Brain microvascular endothelial cell (primary cell): Measurements from ENCODE around the gene CRY2.
"Not testable (repeated sequence)": the region's sequence is repeated elsewhere in the genome, so short reads cannot be mapped to it uniquely, and the experiment has no call there.

Source experiments
- DNase-seq: peaks from one replicate; pipeline ENCODE4 v3.0.0-alpha.2; 2020
- H3K27ac ChIP-seq: fragments of 250-450 bp; sonication (Bioruptor Pico); 2 replicates; pipeline ENCODE4 v1.5.1; 2020; ENCODE audit warnings: mild to moderate bottlenecking, moderate library complexity
- H3K27me3 ChIP-seq: fragments of 250-450 bp; sonication (Bioruptor Pico); replicated peaks from 2 replicates; pipeline ENCODE4 v1.5.1; 2020; ENCODE audit warnings: mild to moderate bottlenecking
- H3K36me3 ChIP-seq: fragments of 250-450 bp; sonication (Bioruptor Pico); replicated peaks from 2 replicates; pipeline ENCODE4 v1.5.1; 2020; ENCODE audit warnings: mild to moderate bottlenecking
- H3K4me3 ChIP-seq: 2 replicates; pipeline ENCODE4 v1.5.1; 2011; ENCODE audit warnings: low read depth, mild to moderate bottlenecking, control low read depth, low read length, moderate library complexity
- in situ Hi-C: cut with HindIII; loops from 2 replicates; pipeline ENCODE4 v1.10.0; 2017; ENCODE audit warnings: low sequenced_read_pairs, low pct_ligation_motif_present
- TF ChIP-seq, protein P1 (sequence below): IDR thresholded peaks from 2 replicates; pipeline ENCODE4 v1.5.1; 2011; ENCODE audit warnings: low read depth, mild to moderate bottlenecking, moderate library complexity, low read length, control low read depth, inconsistent platforms; ENCODE audit errors: missing control alignments

CRY2 gene

DNA sequence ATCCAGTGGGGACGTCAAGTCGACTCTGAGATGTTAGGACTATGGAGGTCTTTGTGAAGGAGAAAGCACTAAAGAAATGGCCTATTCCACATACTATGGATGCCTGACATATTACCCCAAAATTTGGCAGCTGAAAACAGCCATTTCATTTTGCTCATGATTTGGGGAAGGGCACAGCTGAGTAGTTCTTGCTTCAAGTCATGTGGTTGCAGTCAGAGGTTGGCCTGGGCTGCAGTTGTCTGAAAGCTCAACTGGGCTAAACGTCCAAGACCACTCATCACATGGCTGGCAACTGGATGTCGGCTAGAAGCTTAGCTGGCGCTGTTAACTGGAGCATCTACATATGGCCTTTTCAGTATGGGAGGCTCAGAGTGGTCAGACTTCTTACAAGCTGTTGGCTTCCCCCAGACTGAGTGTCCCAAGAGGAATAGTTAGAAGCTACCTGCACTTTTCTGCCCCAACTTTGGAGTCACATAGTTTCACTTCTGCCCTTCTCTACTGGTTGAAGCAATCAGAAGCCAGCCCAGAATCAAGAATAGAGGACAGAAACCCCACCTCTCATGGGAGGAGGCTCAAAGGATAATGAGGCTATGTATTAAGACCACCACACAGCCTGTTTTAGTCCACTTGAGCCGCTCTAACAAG lies 28.2 kb upstream of the CRY2 start:
- in situ Hi-C loops, result no loop called here
- TF ChIP-seq, protein P1, sequence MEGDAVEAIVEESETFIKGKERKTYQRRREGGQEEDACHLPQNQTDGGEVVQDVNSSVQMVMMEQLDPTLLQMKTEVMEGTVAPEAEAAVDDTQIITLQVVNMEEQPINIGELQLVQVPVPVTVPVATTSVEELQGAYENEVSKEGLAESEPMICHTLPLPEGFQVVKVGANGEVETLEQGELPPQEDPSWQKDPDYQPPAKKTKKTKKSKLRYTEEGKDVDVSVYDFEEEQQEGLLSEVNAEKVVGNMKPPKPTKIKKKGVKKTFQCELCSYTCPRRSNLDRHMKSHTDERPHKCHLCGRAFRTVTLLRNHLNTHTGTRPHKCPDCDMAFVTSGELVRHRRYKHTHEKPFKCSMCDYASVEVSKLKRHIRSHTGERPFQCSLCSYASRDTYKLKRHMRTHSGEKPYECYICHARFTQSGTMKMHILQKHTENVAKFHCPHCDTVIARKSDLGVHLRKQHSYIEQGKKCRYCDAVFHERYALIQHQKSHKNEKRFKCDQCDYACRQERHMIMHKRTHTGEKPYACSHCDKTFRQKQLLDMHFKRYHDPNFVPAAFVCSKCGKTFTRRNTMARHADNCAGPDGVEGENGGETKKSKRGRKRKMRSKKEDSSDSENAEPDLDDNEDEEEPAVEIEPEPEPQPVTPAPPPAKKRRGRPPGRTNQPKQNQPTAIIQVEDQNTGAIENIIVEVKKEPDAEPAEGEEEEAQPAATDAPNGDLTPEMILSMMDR, result no peak
- no peak for DNase-seq
- Histone ChIP-seq H3K4me3 (no peak overlapping the region), H3K36me3 (no peaks in the 10 kb centered on the region), H3K27ac (no peak overlapping the region), H3K27me3 (no peaks in the 10 kb centered on the region)

DNA sequence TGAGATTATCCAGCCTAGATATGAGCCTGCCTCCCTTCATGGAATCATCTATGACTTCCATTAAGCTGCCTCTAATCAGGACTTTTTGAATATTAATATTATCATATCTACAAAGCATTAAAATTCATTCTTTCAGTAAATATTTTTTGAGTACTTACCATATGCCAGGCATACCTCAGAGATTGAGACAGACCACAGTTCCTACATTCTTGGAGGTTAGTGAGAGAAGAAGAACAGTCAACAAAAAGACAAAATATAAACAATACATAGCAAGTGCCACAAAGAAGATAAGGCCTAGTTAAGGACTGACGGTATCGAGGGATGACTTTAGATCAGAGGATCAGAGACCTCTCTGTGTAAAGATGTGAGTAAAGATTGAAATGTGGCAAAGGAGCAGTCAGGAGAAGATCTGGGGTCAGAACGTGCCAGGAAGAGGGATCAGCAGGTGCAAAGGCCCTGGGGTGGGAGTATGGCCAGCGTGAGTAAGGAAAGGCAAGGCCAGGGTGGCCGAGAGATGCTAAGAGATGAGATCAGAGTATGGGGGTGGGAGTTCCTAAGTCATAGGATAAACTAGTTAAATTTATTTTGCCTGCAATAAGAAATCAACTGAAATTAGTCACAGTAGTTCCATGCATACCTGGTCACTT lies 26.9 kb upstream of the CRY2 start:
- DNase-seq, result no peak
- in situ Hi-C loops, result no loop called here
- H3K36me3 ChIP-seq, result no peaks in the 10 kb centered on the region
- no peaks in the 10 kb centered on the region for H3K27me3 ChIP-seq
- TF ChIP-seq, protein P1, result no peak
- no peak overlapping the region for H3K27ac ChIP-seq
- H3K4me3 ChIP-seq, result no peak overlapping the region

DNA sequence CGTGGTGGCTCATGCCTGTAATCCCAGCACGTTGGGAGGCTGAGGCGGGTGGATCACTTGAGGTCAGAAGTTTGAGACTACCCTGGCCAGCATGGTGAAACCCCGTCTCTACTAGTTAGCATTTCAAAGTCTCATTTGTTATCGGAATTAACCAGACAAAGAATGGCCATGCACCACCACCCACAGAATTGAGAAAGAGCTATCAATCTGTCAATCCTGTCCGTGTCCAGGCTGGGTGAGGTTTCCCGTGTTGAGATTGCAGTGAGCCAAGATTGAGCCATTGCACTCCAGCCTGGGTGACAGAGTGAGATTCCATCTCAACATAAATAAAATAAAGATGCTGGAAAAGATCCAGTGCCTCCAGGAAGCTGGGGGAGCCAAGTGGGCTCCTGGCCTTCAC lies 20.8 kb upstream of the CRY2 start:
- in situ Hi-C loops, H3K36me3 ChIP-seq, H3K27ac ChIP-seq, H3K4me3 ChIP-seq, DNase-seq: not testable (repeated sequence)
- peaks cover 20% of the 10 kb centered on the region for H3K27me3 ChIP-seq

DNA sequence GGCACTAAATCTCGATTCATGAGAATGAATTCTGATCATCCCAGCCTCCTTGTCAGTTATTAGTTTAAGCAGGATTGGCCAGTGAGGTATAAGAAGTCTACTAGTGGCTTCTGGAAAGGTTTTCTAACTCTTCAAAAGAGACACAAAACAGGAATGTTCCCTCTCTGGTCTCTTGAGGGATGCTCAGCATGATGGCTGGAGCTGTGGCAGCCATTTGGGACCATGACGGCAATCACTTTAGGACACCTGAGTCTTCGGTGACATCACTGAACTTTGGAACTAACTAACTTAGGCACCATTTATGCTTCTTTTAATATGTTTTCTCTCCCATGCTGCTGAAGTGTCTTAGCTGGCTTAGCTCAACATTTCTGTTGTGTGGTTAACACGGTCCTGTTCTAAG lies 20.2 kb upstream of the CRY2 start:
- Histone ChIP-seq H3K27ac (no peak overlapping the region), H3K36me3 (no peaks in the 10 kb centered on the region), H3K4me3 (no peak overlapping the region), H3K27me3 (peaks cover 20% of the 10 kb centered on the region)
- in situ Hi-C loops, result no loop called here
- DNase-seq, result no peak
- TF ChIP-seq, protein P1, result no peak

DNA sequence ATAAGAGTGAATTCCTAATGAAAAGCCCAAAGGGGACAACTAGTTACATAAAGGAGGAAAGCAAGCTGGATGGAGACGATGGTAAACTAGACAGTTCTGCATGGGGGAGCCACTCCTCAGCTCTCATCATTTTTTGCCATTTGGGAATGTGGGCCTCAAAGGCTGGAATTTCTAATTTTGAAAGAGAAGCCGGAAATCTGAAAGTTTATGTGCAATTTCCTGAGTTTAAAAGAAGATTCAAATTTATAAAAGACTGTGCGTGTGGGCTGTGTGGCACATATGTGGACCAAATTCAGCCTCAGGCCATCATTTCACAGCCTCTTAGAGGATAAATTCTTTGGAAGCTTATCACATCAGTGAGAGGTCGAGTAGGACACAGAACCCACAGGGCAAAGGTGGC lies 18.3 kb upstream of the CRY2 start:
- in situ Hi-C loops, result no loop called here
- no peak for DNase-seq
- TF ChIP-seq, protein P1, result no peak
- H3K36me3 ChIP-seq, result no peaks in the 10 kb centered on the region
- H3K27ac ChIP-seq, result no peak overlapping the region
- no peak overlapping the region for H3K4me3 ChIP-seq
- H3K27me3 ChIP-seq, result peaks cover 22% of the 10 kb centered on the region

DNA sequence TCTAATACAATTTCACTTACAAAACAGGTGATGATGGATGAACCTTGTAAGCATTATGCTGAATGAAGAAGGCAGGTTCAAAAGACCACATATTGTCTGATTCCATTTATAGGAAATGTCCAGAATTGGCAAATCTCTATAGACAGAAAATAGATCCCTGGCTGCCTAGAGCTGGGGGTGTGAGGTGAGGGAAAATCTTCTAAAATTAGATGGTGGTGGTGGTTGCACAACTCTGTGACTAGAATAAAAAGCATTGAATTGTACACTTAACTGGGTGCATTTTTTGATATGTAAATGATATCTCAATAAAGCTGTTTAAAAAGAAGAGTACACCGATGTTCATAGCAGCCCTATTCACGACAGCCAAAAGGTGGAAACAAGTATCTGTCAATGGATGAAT lies 16.7 kb upstream of the CRY2 start:
- Histone ChIP-seq H3K27ac (no peak overlapping the region), H3K36me3 (no peaks in the 10 kb centered on the region), H3K4me3 (no peak overlapping the region), H3K27me3 (peaks cover 24% of the 10 kb centered on the region)
- TF ChIP-seq, protein P1, result no peak
- no peak for DNase-seq
- in situ Hi-C loops, result no loop called here
